PFSK-1 (cell line): ENCODE measurements around the gene APOBR.

ENCODE experiments used
- FOXP2 ChIP-seq: optimal IDR thresholded peaks from 2 replicates; pipeline ENCODE3; 2011; ENCODE audit warnings: borderline replicate concordance, control low read depth, inconsistent platforms; ENCODE audit not compliant: insufficient read depth; ENCODE audit errors: extremely low read length, extremely low read depth
- POLR2AphosphoS5 ChIP-seq: IDR thresholded peaks from 2 replicates; pipeline ENCODE4 v1.6.1; 2012; ENCODE audit warnings: low read depth, mild to moderate bottlenecking, control low read depth, low read length, moderate library complexity
- SIN3A ChIP-seq: IDR thresholded peaks from 2 replicates; pipeline ENCODE4 v1.6.1; 2012; ENCODE audit warnings: mild to moderate bottlenecking, low read length, moderate library complexity, borderline replicate concordance; ENCODE audit not compliant: insufficient read depth
- TAF1 ChIP-seq: IDR thresholded peaks from 2 replicates; pipeline ENCODE4 v1.6.1; 2012; ENCODE audit warnings: low read length, control low read depth, borderline replicate concordance; ENCODE audit not compliant: insufficient read depth
- TF ChIP-seq, protein P1 (sequence below), 2 experiments: IDR thresholded peaks; 2 replicates each; pipeline versions ENCODE4 v1.6.1 to v1.8.0; 2011 to 2012; ENCODE audit warnings: low read depth in 2 of 2, low read length in 2 of 2, control low read depth in 1 of 2, inconsistent platforms in 1 of 2, mild to moderate bottlenecking in 1 of 2, moderate library complexity in 1 of 2; ENCODE audit not compliant: insufficient read depth in 1 of 2

Gene APOBR

GRCh38 chr16:28524681-28525171 lies 30.3 kb downstream of the APOBR start:
- no peak for TF ChIP-seq FOXP2
- TF ChIP-seq SIN3A: no peak
- TF ChIP-seq TAF1: no peak
- TF ChIP-seq, protein P1, sequence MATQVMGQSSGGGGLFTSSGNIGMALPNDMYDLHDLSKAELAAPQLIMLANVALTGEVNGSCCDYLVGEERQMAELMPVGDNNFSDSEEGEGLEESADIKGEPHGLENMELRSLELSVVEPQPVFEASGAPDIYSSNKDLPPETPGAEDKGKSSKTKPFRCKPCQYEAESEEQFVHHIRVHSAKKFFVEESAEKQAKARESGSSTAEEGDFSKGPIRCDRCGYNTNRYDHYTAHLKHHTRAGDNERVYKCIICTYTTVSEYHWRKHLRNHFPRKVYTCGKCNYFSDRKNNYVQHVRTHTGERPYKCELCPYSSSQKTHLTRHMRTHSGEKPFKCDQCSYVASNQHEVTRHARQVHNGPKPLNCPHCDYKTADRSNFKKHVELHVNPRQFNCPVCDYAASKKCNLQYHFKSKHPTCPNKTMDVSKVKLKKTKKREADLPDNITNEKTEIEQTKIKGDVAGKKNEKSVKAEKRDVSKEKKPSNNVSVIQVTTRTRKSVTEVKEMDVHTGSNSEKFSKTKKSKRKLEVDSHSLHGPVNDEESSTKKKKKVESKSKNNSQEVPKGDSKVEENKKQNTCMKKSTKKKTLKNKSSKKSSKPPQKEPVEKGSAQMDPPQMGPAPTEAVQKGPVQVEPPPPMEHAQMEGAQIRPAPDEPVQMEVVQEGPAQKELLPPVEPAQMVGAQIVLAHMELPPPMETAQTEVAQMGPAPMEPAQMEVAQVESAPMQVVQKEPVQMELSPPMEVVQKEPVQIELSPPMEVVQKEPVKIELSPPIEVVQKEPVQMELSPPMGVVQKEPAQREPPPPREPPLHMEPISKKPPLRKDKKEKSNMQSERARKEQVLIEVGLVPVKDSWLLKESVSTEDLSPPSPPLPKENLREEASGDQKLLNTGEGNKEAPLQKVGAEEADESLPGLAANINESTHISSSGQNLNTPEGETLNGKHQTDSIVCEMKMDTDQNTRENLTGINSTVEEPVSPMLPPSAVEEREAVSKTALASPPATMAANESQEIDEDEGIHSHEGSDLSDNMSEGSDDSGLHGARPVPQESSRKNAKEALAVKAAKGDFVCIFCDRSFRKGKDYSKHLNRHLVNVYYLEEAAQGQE (IDR thresholded peaks at IDR 0.05; ENCODE audit: insufficient read depth in 1 of 2, low read depth in 2 of 2, low read length in 2 of 2): no peak
- no peak for TF ChIP-seq POLR2AphosphoS5

DNA sequence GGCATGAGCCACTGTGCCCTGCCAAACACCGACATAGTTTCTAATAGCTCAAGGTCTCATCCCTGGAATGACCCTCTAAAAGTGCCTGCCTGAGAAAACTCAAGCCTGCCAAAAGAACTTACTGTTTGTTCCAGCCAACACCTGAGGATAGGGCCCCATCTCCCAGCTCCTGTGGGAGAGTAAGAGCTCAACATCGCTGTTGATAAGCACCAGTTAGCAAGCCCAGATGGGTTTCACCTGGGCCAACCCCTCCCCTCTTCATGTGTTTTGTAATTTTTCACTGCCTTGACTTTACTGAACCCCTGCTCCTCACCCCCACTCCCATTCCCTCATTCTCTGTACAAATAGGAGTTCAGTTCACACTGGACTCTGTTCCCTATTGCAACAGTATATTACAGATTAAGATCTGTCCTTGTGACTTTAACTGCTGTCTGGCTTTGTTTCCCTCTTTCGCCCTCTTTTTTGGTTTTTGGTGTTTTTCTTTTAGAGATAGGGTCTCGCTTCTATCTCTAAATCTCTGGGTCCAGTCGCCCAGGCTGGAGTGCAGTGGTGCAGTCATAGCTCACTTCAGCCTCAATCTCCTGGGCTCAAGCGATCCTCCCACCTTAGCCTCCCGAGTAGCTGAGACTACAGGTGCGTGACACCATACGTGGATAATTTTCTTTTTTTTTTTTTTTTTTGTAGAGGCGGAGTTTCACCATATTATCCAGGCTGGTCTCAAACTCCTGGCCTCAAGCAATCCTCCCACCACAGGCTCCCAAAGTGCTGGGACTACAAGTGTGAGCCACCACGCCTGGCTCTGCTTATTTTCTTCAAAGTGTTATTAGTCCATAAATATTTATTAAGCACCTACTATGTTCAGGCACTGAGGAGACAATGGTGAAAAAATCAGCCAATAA lies 32.0 kb downstream of the APOBR start:
- TF ChIP-seq, protein P1 (IDR thresholded peaks at IDR 0.05; ENCODE audit: insufficient read depth in 1 of 2, low read depth in 2 of 2, low read length in 2 of 2): no peak
- TF ChIP-seq FOXP2 (no peak), TAF1 (no peak), POLR2AphosphoS5 (no peak), SIN3A (no peak)

GRCh38 chr16:28527985-28528384 lies 33.5 kb downstream of the APOBR start:
- TF ChIP-seq TAF1 (no peak), FOXP2 (no peak), POLR2AphosphoS5 (no peak), SIN3A (no peak)
- TF ChIP-seq, protein P1 (IDR thresholded peaks at IDR 0.05; ENCODE audit: insufficient read depth in 1 of 2, low read depth in 2 of 2, low read length in 2 of 2): no peak

DNA sequence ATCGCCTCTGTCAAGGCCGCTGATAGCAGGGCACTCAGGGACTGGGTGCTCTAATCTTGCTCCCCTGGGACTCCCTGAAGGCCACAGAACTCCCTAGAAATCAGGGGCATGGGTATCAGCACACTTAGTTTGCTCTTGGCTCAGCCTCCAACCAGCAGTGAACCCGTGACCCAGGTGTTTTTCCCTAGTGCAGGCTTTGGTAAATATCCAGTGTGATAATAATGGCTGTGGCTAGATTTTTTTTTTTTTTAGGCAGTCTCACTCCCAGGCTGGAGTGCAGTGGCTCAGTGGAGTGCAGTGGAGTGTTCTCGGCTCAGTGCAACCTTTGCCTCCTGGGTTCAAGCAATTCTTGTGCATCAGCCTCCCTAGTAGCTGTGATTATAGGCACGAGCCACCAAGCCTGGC lies 34.0 kb downstream of the APOBR start:
- TF ChIP-seq TAF1: no peak
- TF ChIP-seq FOXP2: no peak
- TF ChIP-seq, protein P1 (IDR thresholded peaks at IDR 0.05; ENCODE audit: insufficient read depth in 1 of 2, low read depth in 2 of 2, low read length in 2 of 2): no peak
- TF ChIP-seq SIN3A: no peak
- no peak for TF ChIP-seq POLR2AphosphoS5
